PC-3 (cell line): ENCODE measurements around the gene LMX1A. TPM values are rescaled to one million over a fixed set of nuclear protein-coding genes. Genes with fewer than 3 reads are reported as not detected.

Source experiments
- ATAC-seq: fragments of 200-7000 bp; cut with Tn5 transposase; 2 replicates; pipeline ENCODE4 v1.9.1; 2020; ENCODE audit warnings: mild to moderate bottlenecking, moderate library complexity
- BruUV-seq: library from RNA; stranded (reverse); fragments of 400-500 nt; replicated peaks from 2 replicates; lab custom pipeline; 2021; lab: Mats Ljungman, UMichigan
- CTCF ChIA-PET: fragments of 300-600 bp; sonication (Branson Sonifier 250); formaldehyde crosslinking; loops from one replicate; lab custom pipeline; 2022; ENCODE audit warnings: antibody characterized with exemption; lab: Charles Lee
- POLR2A ChIA-PET: fragments of 300-600 bp; sonication (Branson Sonifier 250); formaldehyde crosslinking; loops from one replicate; lab custom pipeline; 2022; ENCODE audit warnings: antibody characterized with exemption; ENCODE audit not compliant: unreplicated experiment; lab: Charles Lee
- DNase-seq: peaks from one replicate; pipeline ENCODE4 v3.0.0-alpha.2; 2015
- H2AFZ ChIP-seq: fragments of 300-600 bp; sonication (generic); 2 replicates; pipeline ENCODE4 v1.6.0; 2016; ENCODE audit warnings: antibody characterized with exemption, low read length
- H3F3A ChIP-seq: fragments of 300-600 bp; sonication (generic); one replicate; pipeline ENCODE4 v1.6.0; 2017; ENCODE audit warnings: antibody characterized with exemption, low read length, control low read depth, mild to moderate bottlenecking; ENCODE audit not compliant: unreplicated experiment
- H3K27ac ChIP-seq: fragments of 300-600 bp; sonication (generic); 2 replicates; pipeline ENCODE4 v1.5.1; 2016; ENCODE audit warnings: mild to moderate bottlenecking, low read length
- H3K27me3 ChIP-seq: fragments of 300-600 bp; sonication (generic); 2 replicates; pipeline ENCODE4 v1.6.1; 2016; ENCODE audit warnings: low read length, mixed read lengths
- H3K36me3 ChIP-seq: fragments of 300-600 bp; sonication (generic); 2 replicates; pipeline ENCODE4 v1.6.1; 2016; ENCODE audit warnings: low read depth, mixed run types, low read length, mixed read lengths
- H3K4me1 ChIP-seq: fragments of 300-600 bp; sonication (generic); 2 replicates; pipeline ENCODE4 v1.5.1; 2016; ENCODE audit warnings: low read length; ENCODE audit not compliant: insufficient read depth
- H3K4me2 ChIP-seq: fragments of 300-600 bp; sonication (generic); 2 replicates; pipeline ENCODE4 v1.6.0; 2016; ENCODE audit warnings: low read length
- H3K4me3 ChIP-seq: fragments of 300-600 bp; sonication (generic); 2 replicates; pipeline ENCODE4 v1.5.1; 2016; ENCODE audit warnings: mild to moderate bottlenecking, low read length, mixed read lengths
- H3K79me2 ChIP-seq: fragments of 300-600 bp; sonication (generic); 2 replicates; pipeline ENCODE4 v1.6.1; 2017; ENCODE audit warnings: low read length, mixed read lengths
- H3K9ac ChIP-seq: fragments of 300-600 bp; sonication (generic); 2 replicates; pipeline ENCODE4 v1.6.0; 2016; ENCODE audit warnings: mild to moderate bottlenecking, low read length
- H3K9me2 ChIP-seq: fragments of 300-600 bp; sonication (generic); replicated peaks from 2 replicates; pipeline ENCODE4 v1.6.1; 2016; ENCODE audit warnings: mixed run types, low read length, mixed read lengths
- H3K9me3 ChIP-seq: fragments of 300-600 bp; sonication (generic); 2 replicates; pipeline ENCODE4 v1.6.1; 2016; ENCODE audit warnings: low read length, mixed read lengths
- H4K20me1 ChIP-seq: fragments of 300-600 bp; sonication (generic); 2 replicates; pipeline ENCODE4 v1.6.1; 2016; ENCODE audit warnings: low read length, mixed read lengths
- CTCF ChIP-seq: fragments of 300-600 bp; sonication (generic); conservative IDR thresholded peaks from 2 replicates; pipeline ENCODE4 v1.5.1; 2017; ENCODE audit warnings: antibody characterized with exemption, low read depth, mild to moderate bottlenecking, low read length
- EZH2 ChIP-seq: fragments of 300-600 bp; sonication (generic); IDR thresholded peaks from one replicate; pipeline ENCODE4 v1.6.1; 2017; ENCODE audit warnings: antibody characterized with exemption, mild to moderate bottlenecking, low read length; ENCODE audit not compliant: unreplicated experiment
- EZH2phosphoT487 ChIP-seq: fragments of 300-600 bp; sonication (generic); IDR thresholded peaks from 2 replicates; pipeline ENCODE4 v1.6.1; 2018; ENCODE audit warnings: mild to moderate bottlenecking, antibody characterized with exemption, low read length, borderline replicate concordance
- intact Hi-C: fragments of 100-400 bp; cut with micrococcal nuclease; formaldehyde crosslinking; loops from 2 replicates; pipeline ENCODE4 v1.9.0; 2023
- total RNA-seq: library from RNA; depleted of rRNA; stranded (reverse); fragments of >200 nt; gene quantifications from 2 replicates; pipeline ENCODE4 v1.2.3, GENCODE V29; 2014

LMX1A gene
- total RNA-seq, 1 experiment from 2014 or later = not detected

- Histone ChIP-seq H3F3A (no peaks in the 10 kb centered on the region), H2AFZ (no peak overlapping the region), H3K9me2 (no peaks in the 10 kb centered on the region), H3K9ac (no peak overlapping the region), H3K79me2 (no peaks in the 10 kb centered on the region), H3K27ac (no peak overlapping the region), H3K4me1 (no peaks in the 10 kb centered on the region), H4K20me1 (no peaks in the 10 kb centered on the region), H3K4me2 (no peak overlapping the region), H3K27me3 (no peaks in the 10 kb centered on the region), H3K36me3 (no peaks in the 10 kb centered on the region), H3K9me3 (no peaks in the 10 kb centered on the region), H3K4me3 (no peak overlapping the region)
- CTCF ChIA-PET = interaction anchor here (0.5 kb wide), 1 partner anchor 607 kb away, joined by 4 read pairs; no protein-coding TSS in a partner anchor
- DNase-seq (no peak), ATAC-seq (no peak)
- BruUV-seq = no TSS peak
- no peak for TF ChIP-seq CTCF
- no peak for TF ChIP-seq EZH2
- no peak for TF ChIP-seq EZH2phosphoT487
- POLR2A ChIA-PET = no interaction called here
- intact Hi-C loops = no loop called here
Measured at GRCh38 chr1:165207853-165208515, 148.5 kb downstream of the LMX1A start.

- CTCF ChIA-PET = no interaction called here
- BruUV-seq = no TSS peak
- TF ChIP-seq EZH2 (no peak), CTCF (no peak), EZH2phosphoT487 (no peak)
Measured at GRCh38 chr1:165205145-165205544, 151.4 kb downstream of the LMX1A start.

GRCh38 chr1:165204548-165204947 is 152.0 kb downstream of the LMX1A start:
- Histone ChIP-seq H3K27me3 (no peaks in the 10 kb centered on the region), H3F3A (no peaks in the 10 kb centered on the region), H3K27ac (no peak overlapping the region), H3K9ac (no peak overlapping the region), H3K9me3 (no peaks in the 10 kb centered on the region), H3K36me3 (no peaks in the 10 kb centered on the region), H2AFZ (no peak overlapping the region), H3K4me3 (no peak overlapping the region), H3K4me2 (no peak overlapping the region), H3K9me2 (no peaks in the 10 kb centered on the region), H3K79me2 (no peaks in the 10 kb centered on the region), H3K4me1 (no peaks in the 10 kb centered on the region), H4K20me1 (no peaks in the 10 kb centered on the region)
- no TSS peak for BruUV-seq
- intact Hi-C loops = no loop called here
- POLR2A ChIA-PET = interaction anchor here (0.6 kb wide), 1 partner anchor 8 kb away, joined by 11 read pairs; no protein-coding TSS in a partner anchor
- DNase-seq (no peak), ATAC-seq (no peak)
- CTCF ChIA-PET = no interaction called here
- TF ChIP-seq EZH2phosphoT487 = no peak

More at GRCh38 chr1:165205145-165205544, 151.4 kb downstream of the LMX1A start:
- Histone ChIP-seq H3K79me2 (no peaks in the 10 kb centered on the region), H3K4me2 (no peak overlapping the region), H3K4me3 (no peak overlapping the region), H3K36me3 (no peaks in the 10 kb centered on the region), H3K9me2 (no peaks in the 10 kb centered on the region), H2AFZ (no peak overlapping the region), H3K27me3 (no peaks in the 10 kb centered on the region), H3K27ac (no peak overlapping the region), H3K9me3 (no peaks in the 10 kb centered on the region), H4K20me1 (no peaks in the 10 kb centered on the region), H3F3A (no peaks in the 10 kb centered on the region), H3K4me1 (no peaks in the 10 kb centered on the region), H3K9ac (no peak overlapping the region)
- POLR2A ChIA-PET = no interaction called here
- DNase-seq (no peak), ATAC-seq (no peak)
- intact Hi-C loops = no loop called here
